Lower lobe of right lung (tissue), 2 donors: ENCODE results near the gene XRCC1. TPM values are rescaled to one million over a fixed set of nuclear protein-coding genes. Genes with fewer than 3 reads are reported as not detected.

Source experiments
- ATAC-seq, 2 donors: fragments of 200-7000 bp; cut with Tn5 transposase; one replicate each; pipeline ENCODE4 v1.9.1; 2020 to 2022; ENCODE audit warnings: mild to moderate bottlenecking in 2 of 2, moderate library complexity in 2 of 2
- DNase-seq: peaks from one replicate; pipeline ENCODE4 v3.0.0-alpha.2; 2020
- H3K27ac ChIP-seq: fragments of 200-600 bp; one replicate; pipeline ENCODE4 v1.8.0; 2022
- H3K27me3 ChIP-seq: fragments of 200-600 bp; one replicate; pipeline ENCODE4 v1.8.0; 2022; ENCODE audit warnings: low read depth
- H3K36me3 ChIP-seq: fragments of 200-600 bp; one replicate; pipeline ENCODE4 v1.8.0; 2022; ENCODE audit warnings: mild to moderate bottlenecking
- H3K4me1 ChIP-seq: fragments of 200-600 bp; one replicate; pipeline ENCODE4 v1.8.0; 2022
- H3K4me3 ChIP-seq: fragments of 200-600 bp; one replicate; pipeline ENCODE4 v1.8.0; 2022; ENCODE audit warnings: mild to moderate bottlenecking
- H3K9me3 ChIP-seq: fragments of 200-600 bp; one replicate; pipeline ENCODE4 v1.8.0; 2022
- intact Hi-C: fragments of 100-400 bp; cut with DNase I; formaldehyde crosslinking; loops from one replicate; pipeline ENCODE4 v1.11.0; 2022
- total RNA-seq: library from RNA; stranded (reverse); fragmentation: NEBNext Ultra II Directional; extraction: Animal tissue kit (Norgen Biotek cat#: 25700); gene quantifications from one replicate; pipeline ENCODE4 v1.2.1, GENCODE V29; 2021
- TF ChIP-seq, protein P1 (sequence below): fragments of 200-600 bp; IDR thresholded peaks from one replicate; pipeline ENCODE4 v1.8.0; 2022; ENCODE audit warnings: antibody characterized with exemption, mild to moderate bottlenecking
- donor health status: DM: no; HTN: yes; CAD: no; lungs with severe emphysema.

The XRCC1 gene
- total RNA-seq, 1 donor from 2014 or later, result 26.9 TPM

DNA sequence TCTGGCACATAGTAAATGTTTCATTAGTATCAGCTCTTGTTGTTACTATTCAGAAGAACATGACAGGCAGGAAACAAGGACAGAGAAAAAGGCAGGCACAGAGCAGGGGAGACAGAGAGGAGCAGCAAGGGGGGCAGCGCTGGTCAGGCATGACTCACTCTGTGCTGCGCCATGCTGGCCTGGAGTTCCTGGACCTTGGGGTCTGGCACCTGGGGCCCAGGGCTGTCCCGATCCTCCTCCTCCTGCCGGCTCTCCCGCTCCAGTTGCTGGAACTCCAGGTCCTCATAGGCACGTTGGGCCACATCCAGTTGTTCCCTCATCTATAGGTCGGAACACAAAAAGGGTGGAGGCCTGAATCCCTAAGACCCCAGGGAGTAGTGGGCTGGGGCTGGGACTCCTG, 78.4 kb downstream of the XRCC1 start:
- Histone ChIP-seq H3K27me3 (no peaks in the 10 kb centered on the region), H3K4me1 (no peaks in the 10 kb centered on the region), H3K27ac (no peak overlapping the region), H3K36me3 (peaks cover 28% of the 10 kb centered on the region), H3K4me3 (no peak overlapping the region), H3K9me3 (no peaks in the 10 kb centered on the region)
- no peak for DNase-seq
- TF ChIP-seq, protein P1, sequence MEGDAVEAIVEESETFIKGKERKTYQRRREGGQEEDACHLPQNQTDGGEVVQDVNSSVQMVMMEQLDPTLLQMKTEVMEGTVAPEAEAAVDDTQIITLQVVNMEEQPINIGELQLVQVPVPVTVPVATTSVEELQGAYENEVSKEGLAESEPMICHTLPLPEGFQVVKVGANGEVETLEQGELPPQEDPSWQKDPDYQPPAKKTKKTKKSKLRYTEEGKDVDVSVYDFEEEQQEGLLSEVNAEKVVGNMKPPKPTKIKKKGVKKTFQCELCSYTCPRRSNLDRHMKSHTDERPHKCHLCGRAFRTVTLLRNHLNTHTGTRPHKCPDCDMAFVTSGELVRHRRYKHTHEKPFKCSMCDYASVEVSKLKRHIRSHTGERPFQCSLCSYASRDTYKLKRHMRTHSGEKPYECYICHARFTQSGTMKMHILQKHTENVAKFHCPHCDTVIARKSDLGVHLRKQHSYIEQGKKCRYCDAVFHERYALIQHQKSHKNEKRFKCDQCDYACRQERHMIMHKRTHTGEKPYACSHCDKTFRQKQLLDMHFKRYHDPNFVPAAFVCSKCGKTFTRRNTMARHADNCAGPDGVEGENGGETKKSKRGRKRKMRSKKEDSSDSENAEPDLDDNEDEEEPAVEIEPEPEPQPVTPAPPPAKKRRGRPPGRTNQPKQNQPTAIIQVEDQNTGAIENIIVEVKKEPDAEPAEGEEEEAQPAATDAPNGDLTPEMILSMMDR, result no peak
- ATAC-seq, result no peak
- intact Hi-C loops, result no loop called here

DNA sequence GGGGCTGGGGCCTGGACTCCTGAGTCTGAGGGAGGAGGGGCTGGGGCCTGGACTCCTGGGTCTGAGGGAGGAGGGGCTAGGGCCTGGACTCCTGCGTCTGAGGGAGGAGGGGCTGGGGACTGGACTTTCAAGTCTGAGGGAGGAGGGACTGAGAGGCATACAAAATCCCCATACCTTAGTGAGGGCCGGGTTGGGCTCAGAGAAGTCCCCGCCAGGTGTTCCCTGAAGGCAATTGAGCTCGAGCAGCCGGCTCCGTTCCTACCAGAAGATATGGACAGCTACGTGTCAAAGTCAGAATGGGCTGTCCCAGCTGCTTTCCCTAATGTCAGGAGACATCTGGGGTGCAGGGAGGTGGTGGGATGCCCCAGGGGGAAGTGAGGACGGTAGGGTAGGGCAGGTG, 80.2 kb downstream of the XRCC1 start:
- Histone ChIP-seq H3K27me3 (no peaks in the 10 kb centered on the region), H3K4me3 (no peak overlapping the region), H3K27ac (no peak overlapping the region), H3K4me1 (no peaks in the 10 kb centered on the region), H3K9me3 (no peaks in the 10 kb centered on the region), H3K36me3 (peaks cover 28% of the 10 kb centered on the region)
- DNase-seq (no peak), ATAC-seq (no peak)
- TF ChIP-seq, protein P1, result no peak
- intact Hi-C loops, result no loop called here

Other genes starting within 250 kb of the XRCC1 start
- 5.7 TPM for gene CD177, start 221.8 kb downstream of the XRCC1 start, total RNA-seq
- not detected for gene TEX101, start 160.6 kb downstream of the XRCC1 start, total RNA-seq
- 0.74 TPM for gene LYPD3, start 109.9 kb downstream of the XRCC1 start, total RNA-seq
- 7.8 TPM for gene PHLDB3, start 70.8 kb downstream of the XRCC1 start, total RNA-seq
- 47.4 TPM for gene ETHE1, start 48.3 kb downstream of the XRCC1 start, total RNA-seq
- gene ZNF575, start 42.3 kb downstream of the XRCC1 start, total RNA-seq, result 2.8 TPM
- gene PINLYP, start 274 bp upstream of the XRCC1 start, total RNA-seq, result 5.8 TPM
- gene IRGQ, start 20.6 kb upstream of the XRCC1 start, total RNA-seq, result 21.1 TPM
- 14.2 TPM for gene ZNF576, start 21.1 kb upstream of the XRCC1 start, total RNA-seq
- 0.24 TPM for gene SRRM5, start 36.6 kb upstream of the XRCC1 start, total RNA-seq
- 29.6 TPM for gene ZNF428, start 44.1 kb upstream of the XRCC1 start, total RNA-seq
- 8.1 TPM for gene CADM4, start 64.3 kb upstream of the XRCC1 start, total RNA-seq
- gene PLAUR, start 94.6 kb upstream of the XRCC1 start, total RNA-seq, result 96.2 TPM
- not detected for gene IRGC, start 140.5 kb upstream of the XRCC1 start, total RNA-seq
- gene SMG9, start 179.4 kb upstream of the XRCC1 start, total RNA-seq, result 47.3 TPM
- gene KCNN4, start 205.4 kb upstream of the XRCC1 start, total RNA-seq, result 3.6 TPM
- 7.5 TPM for gene LYPD5, start 226.9 kb upstream of the XRCC1 start, total RNA-seq